Measurements from ENCODE around the gene PRKCZ. TPM values are rescaled to one million over a fixed set of nuclear protein-coding genes. Genes with fewer than 3 reads are reported as not detected.
A peak's percentile ranks its signal among the peaks of the same experiment; 100 is the strongest.

Gene PRKCZ
- total RNA-seq, 1 donor from 2014 or later, result 37.6 TPM

DNA sequence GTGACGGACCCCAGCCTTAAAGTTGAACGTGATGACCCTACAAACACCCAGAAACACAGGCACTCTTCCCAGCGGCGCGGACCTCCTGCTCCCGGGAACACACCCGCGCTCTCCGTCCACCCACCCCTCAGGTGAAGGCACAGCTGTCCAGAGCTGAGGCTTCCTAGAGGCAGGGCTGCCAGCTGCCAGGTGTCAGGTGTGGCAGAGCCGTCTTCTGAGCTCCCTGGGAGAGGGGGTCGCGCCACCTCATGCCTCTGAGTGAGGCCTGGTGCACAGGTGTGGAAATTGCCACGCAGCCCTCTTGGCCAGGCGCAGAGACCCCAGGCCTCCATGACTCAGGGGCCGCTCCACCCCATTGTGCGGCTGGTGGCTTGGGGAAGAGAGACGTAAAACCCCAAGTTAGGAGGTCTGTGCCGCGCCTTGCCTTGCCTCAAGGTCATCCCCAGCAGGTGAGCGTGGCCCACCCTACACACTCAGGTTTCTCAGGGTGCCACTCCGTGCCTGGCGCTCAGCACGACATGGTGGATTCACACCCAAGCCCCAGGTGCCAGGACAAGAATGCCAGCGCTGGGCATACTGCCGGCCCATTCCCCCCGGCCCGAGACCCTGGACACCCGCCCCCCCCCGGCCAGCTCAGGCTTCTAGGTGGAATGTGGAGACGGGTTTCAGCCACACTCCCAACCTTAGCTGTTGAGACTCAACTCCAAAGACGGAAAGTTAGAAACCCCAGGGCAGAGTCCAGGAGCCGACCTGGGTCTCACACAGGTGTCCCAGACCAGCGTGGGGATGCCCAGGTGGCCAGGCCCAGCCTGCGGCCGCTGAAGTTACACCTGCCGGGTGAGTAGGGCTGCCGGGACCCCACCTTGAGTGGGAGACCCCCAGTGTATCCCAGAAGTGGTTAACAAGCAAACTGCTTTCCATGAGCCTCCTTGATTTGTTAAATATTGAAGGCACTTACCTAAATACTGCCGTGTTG lies 136.0 kb downstream of the PRKCZ start:
- Histone ChIP-seq H3K36me3 (ENCODE audit: control insufficient read depth, insufficient read depth, low read length) (no peaks in the 10 kb centered on the region), H3K4me3 (ENCODE audit: low read depth, low read length) (no peak overlapping the region), H3K27me3 (ENCODE audit: control insufficient read depth, insufficient read depth, low read length) (no peaks in the 10 kb centered on the region)
- DNase-seq (ENCODE audit: low read depth), result no peak
- TF ChIP-seq, protein P1, sequence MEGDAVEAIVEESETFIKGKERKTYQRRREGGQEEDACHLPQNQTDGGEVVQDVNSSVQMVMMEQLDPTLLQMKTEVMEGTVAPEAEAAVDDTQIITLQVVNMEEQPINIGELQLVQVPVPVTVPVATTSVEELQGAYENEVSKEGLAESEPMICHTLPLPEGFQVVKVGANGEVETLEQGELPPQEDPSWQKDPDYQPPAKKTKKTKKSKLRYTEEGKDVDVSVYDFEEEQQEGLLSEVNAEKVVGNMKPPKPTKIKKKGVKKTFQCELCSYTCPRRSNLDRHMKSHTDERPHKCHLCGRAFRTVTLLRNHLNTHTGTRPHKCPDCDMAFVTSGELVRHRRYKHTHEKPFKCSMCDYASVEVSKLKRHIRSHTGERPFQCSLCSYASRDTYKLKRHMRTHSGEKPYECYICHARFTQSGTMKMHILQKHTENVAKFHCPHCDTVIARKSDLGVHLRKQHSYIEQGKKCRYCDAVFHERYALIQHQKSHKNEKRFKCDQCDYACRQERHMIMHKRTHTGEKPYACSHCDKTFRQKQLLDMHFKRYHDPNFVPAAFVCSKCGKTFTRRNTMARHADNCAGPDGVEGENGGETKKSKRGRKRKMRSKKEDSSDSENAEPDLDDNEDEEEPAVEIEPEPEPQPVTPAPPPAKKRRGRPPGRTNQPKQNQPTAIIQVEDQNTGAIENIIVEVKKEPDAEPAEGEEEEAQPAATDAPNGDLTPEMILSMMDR (IDR thresholded peaks at IDR 0.05; ENCODE audit: insufficient read depth, low read length, poor library complexity, severe bottlenecking), result no peak

DNA sequence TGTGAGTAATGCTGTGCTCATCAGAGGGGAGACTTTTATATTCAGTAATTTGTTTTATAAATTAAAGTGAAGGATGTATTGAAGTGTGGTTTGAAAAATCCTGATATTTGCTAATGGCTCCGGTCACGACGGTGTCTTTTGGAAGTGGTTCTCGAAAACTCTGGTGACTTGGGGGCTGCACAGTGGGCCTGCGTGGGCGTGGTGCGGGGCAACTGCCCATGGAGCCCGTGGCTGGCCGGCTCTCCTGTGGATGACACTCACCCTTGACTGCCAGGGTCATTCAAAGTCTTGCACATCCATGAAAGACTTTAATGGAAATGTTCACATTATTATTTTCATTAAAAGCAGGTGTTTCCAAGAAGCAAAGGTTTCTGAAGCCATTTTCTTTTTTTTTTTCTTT lies 136.7 kb downstream of the PRKCZ start:
- Histone ChIP-seq H3K4me3 (ENCODE audit: low read depth, low read length) (no peak overlapping the region), H3K27me3 (ENCODE audit: control insufficient read depth, insufficient read depth, low read length) (no peaks in the 10 kb centered on the region), H3K36me3 (ENCODE audit: control insufficient read depth, insufficient read depth, low read length) (no peaks in the 10 kb centered on the region)
- TF ChIP-seq, protein P1 (IDR thresholded peaks at IDR 0.05; ENCODE audit: insufficient read depth, low read length, poor library complexity, severe bottlenecking), result no peak
- no peak for DNase-seq (ENCODE audit: low read depth)

DNA sequence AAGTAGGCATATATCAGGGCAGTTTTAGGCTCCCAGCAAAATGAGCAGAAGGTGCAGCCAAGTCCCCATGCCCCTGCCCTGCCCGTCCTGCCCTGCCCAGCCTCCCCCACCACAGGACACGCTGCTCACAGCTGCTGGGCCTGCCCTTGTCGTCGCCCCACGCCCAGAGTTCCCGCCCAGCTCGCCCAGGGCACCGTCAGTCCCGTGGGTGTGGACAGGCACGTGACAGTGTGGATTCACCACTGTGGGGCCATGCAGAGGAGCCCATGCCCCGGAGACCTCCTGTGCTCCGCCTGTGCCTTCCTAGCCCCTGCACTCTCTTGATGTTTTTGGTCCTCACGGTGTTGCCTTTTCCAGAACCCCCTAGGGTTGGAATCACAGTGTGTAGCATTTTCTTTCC lies 137.4 kb downstream of the PRKCZ start:
- no peak overlapping the region for H3K4me3 ChIP-seq (ENCODE audit: low read depth, low read length)
- H3K36me3 ChIP-seq (ENCODE audit: control insufficient read depth, insufficient read depth, low read length), result no peaks in the 10 kb centered on the region
- no peak for DNase-seq (ENCODE audit: low read depth)
- TF ChIP-seq, protein P1 (IDR thresholded peaks at IDR 0.05; ENCODE audit: insufficient read depth, low read length, poor library complexity, severe bottlenecking), result no peak
- H3K27me3 ChIP-seq (ENCODE audit: control insufficient read depth, insufficient read depth, low read length), result no peaks in the 10 kb centered on the region

DNA sequence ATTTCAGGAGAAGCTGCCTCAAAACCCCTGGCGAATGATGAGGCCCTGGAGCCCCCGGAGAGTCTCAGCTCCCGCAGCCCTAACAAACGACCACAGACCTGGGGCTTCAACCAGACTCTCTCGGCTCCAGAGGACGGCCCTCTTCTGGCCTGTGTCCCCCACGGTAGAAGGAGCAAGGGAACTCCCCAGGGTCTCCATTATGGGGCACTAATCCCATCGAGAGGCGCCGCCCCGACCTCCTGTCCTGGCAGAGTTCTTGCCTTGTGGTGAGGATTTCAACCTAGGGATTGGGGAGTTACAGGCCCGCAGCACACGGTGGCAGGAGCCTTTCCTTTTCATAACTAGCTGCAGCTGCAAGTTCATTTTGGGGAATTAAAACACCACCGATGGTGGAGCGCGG lies 138.1 kb downstream of the PRKCZ start:
- Histone ChIP-seq H3K27me3 (ENCODE audit: control insufficient read depth, insufficient read depth, low read length) (no peaks in the 10 kb centered on the region), H3K4me3 (ENCODE audit: low read depth, low read length) (no peak overlapping the region), H3K36me3 (ENCODE audit: control insufficient read depth, insufficient read depth, low read length) (no peaks in the 10 kb centered on the region)
- TF ChIP-seq, protein P1 (IDR thresholded peaks at IDR 0.05; ENCODE audit: insufficient read depth, low read length, poor library complexity, severe bottlenecking), result no peak
- no peak for DNase-seq (ENCODE audit: low read depth)

DNA sequence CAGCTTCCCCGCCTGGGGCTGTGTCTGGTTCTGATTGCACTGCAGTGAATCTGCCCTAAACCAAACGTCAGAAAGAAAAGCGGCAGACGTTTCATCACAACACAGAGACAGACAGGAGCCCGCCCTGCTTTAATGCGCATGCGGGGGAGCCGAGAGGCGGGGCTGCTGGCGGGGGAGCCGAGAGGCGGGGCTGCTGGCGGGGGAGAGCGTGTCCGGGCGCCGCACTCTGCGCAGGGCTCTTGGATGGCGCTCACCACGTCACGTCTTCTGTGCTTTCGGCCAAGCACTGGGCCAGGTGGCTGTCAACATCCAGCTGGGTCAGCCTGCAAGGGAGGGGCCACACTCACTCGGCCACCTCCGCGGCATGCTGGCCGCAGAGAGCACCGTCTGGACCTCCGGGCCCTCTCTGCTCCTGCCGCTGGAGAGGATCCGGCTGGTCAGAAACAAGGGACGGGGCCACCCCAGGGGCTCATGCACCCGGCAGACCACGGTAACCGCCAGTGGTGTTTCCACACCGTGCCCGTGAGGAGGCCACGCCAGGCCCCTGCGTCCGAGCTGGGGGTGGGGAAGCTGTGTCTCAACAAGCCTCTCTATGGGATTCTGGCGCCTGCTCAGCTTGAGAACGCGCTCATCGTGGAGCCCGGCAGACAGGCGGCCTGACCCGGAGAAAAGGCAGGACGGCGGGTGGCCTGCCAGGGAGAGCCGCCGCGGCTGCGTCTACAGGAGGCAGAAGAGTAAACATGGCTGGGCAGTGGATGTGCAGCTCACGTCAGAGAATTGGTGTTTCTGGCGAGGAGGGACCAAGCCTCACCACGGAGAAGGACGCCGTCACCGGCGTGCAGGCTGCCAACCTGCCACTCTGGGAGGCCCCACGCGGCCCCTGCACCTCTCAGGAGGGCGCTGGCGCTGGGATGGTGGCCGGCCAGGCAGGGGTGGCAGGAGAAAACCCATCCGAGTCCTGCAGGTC lies 139.5 kb downstream of the PRKCZ start:
- no peaks in the 10 kb centered on the region for H3K27me3 ChIP-seq (ENCODE audit: control insufficient read depth, insufficient read depth, low read length)
- TF ChIP-seq, protein P1 (IDR thresholded peaks at IDR 0.05; ENCODE audit: insufficient read depth, low read length, poor library complexity, severe bottlenecking), result no peak
- DNase-seq (ENCODE audit: low read depth), result peak; percentile 79
- H3K4me3 ChIP-seq (ENCODE audit: low read depth, low read length), result peak overlapping the region; percentile 36
- H3K36me3 ChIP-seq (ENCODE audit: control insufficient read depth, insufficient read depth, low read length), result no peaks in the 10 kb centered on the region
